Adrenal gland (tissue), 12 donors: ENCODE measurements around the gene MUC6. TPM values are rescaled to one million over a fixed set of nuclear protein-coding genes. Genes with fewer than 3 reads are reported as not detected.

Experiments used
- DNase-seq, 7 donors: peaks; one replicate each; pipeline ENCODE4 v3.0.0-alpha.2; 2019 to 2020
- H3K27ac ChIP-seq, 5 donors: fragments of 200-600 bp; sonication (generic) in 4 of 5; 1 replicate in 3 of 5; 2 replicates in 2 of 5; pipeline versions ENCODE4 v1.5.1 to v1.8.0; 2016 to 2020; ENCODE audit warnings: mild to moderate bottlenecking in 1 of 5
- H3K27me3 ChIP-seq: fragments of 200-600 bp; 2 replicates; pipeline ENCODE4 v1.8.0; 2021
- H3K36me3 ChIP-seq, 2 donors: fragments of 200-600 bp; replicated peaks in 1 of 2; 1 replicate in 1 of 2; 2 replicates in 1 of 2; pipeline versions ENCODE4 v1.5.1 to v1.8.0; 2018 to 2022
- H3K4me1 ChIP-seq, 2 donors: fragments of 200-600 bp; replicated peaks in 1 of 2; 1 replicate in 1 of 2; 2 replicates in 1 of 2; pipeline versions ENCODE4 v1.5.1 to v1.8.0; 2018 to 2021
- H3K4me3 ChIP-seq, 4 donors: fragments of 200-600 bp; sonication (generic) in 3 of 4; one replicate each; pipeline ENCODE4 v1.5.1; 2016 to 2018
- H3K9me3 ChIP-seq, 3 donors: fragments of 200-600 bp; sonication (generic) in 1 of 3; replicated peaks in 1 of 3; 1 replicate in 2 of 3; 2 replicates in 1 of 3; pipeline versions ENCODE4 v1.5.1 to v1.8.0; 2016 to 2021
- POLR2A ChIP-seq, 2 donors: fragments of 450-650 bp; IDR thresholded peaks; one replicate each; pipeline ENCODE4 v1.6.1; 2017; ENCODE audit warnings: antibody characterized with exemption in 2 of 2, mild to moderate bottlenecking in 2 of 2, moderate library complexity in 1 of 2
- WGBS, 4 donors: extraction: QIAGEN DNeasy Blood & Tissue Kit in 2 of 4; methylation state at CpG; one replicate each; pipeline versions ENCODE4 v1.1.5 to v1.1.7; 2013 to 2017; 5-methylcytosine and 5-hydroxymethylcytosine counted together
- intact Hi-C, 2 donors: fragments of 100-400 bp; cut with DNase I; formaldehyde crosslinking; loops; one replicate each; pipeline versions ENCODE4 v1.14.1 to v1.15.0; 2022 to 2023
- polyA plus RNA-seq, 3 donors: library from polyadenylated mRNA; stranded (reverse); fragments of 200-250 nt in 2 of 3; fragments of 350-450 nt in 1 of 3; fragmentation: Illumina TruSeq in 1 of 3; extraction: RNeasy Lipid Tissue Mini Kit (QIAGEN cat#74804) in 1 of 3; gene quantifications; one replicate each; pipeline ENCODE4 v1.2.3, GENCODE V29; 2013 to 2014
- total RNA-seq, 9 donors: library from RNA; depleted of rRNA in 4 of 9; stranded (reverse); fragments of >200 nt in 4 of 9; fragments of 120-200 nt in 1 of 9; fragmentation: NEBNext Ultra II Directional in 1 of 9; extraction: Animal tissue kit (Norgen Biotek cat#: 25700) in 1 of 9; gene quantifications; one replicate each; pipeline versions ENCODE4 v1.1.0 to v1.2.4, GENCODE V29; 2013 to 2023
- TF ChIP-seq, protein P1 (sequence below), 6 experiments: fragments of 450-650 bp in 4 of 6; fragments of 200-600 bp in 2 of 6; sonication (generic) in 1 of 6; IDR thresholded peaks; 1 replicate in 5 of 6; 2 replicates in 1 of 6; pipeline versions ENCODE4 v1.5.1 to v1.8.0; 2016 to 2021; ENCODE audit warnings: antibody characterized with exemption in 6 of 6, mild to moderate bottlenecking in 2 of 6, moderate library complexity in 1 of 6
- donor health status: healthy with polysubstance abuse.
- donor health status: Bipolar disorder and iron deficiency.
- donor health status: DM: yes; HTN: yes; CAD: no.
- donor health status: DM: no; HTN: no; CAD: no.
- donor health status: DM: no; HTN: no; CAD: no.
- donor health status: DM: yes; HTN: yes; CAD: no.

MUC6 gene
- total and polyA plus RNA-seq, 12 donors, result under 0.01 to 0.72 (median 0.04) TPM; not detected in 7

DNA sequence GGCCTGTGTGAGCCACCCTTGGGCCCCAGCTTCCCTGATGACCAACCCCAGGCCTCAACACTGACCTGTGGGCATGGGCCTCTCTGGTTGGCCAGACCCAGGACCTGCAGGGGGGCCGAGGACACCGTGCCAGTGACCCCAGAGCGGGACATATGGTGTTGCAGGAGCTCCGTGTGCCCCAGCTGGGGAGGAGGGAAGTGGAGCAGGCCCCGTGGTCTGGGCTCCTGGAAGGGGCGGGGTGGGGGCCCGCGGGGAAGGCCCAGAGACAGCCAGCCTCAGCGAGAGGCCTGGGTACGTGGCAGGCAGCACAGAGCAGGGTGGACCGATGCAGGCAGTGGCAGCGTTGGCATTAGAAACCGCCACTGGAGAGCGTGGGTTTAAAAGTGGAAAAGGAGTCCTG lies 22.2 kb downstream of the MUC6 start:
- Histone ChIP-seq H3K27ac (no peak overlapping the region), H3K4me1 (no peaks in the 10 kb centered on the region), H3K36me3 (peaks cover 0 to 36% of the 10 kb centered on the region in 2 donors), H3K27me3 (no peaks in the 10 kb centered on the region), H3K4me3 (no peak overlapping the region), H3K9me3 (no peaks in the 10 kb centered on the region)
- 88 to 97% (median 91%) methylated on average over 12 to 14 of the region's 14 CpGs; no CpG with 5 or more reads in 1 of the 4 donors for WGBS, 4 donors
- TF ChIP-seq POLR2A (IDR thresholded peaks at IDR 0.05), result no peak
- TF ChIP-seq, protein P1, sequence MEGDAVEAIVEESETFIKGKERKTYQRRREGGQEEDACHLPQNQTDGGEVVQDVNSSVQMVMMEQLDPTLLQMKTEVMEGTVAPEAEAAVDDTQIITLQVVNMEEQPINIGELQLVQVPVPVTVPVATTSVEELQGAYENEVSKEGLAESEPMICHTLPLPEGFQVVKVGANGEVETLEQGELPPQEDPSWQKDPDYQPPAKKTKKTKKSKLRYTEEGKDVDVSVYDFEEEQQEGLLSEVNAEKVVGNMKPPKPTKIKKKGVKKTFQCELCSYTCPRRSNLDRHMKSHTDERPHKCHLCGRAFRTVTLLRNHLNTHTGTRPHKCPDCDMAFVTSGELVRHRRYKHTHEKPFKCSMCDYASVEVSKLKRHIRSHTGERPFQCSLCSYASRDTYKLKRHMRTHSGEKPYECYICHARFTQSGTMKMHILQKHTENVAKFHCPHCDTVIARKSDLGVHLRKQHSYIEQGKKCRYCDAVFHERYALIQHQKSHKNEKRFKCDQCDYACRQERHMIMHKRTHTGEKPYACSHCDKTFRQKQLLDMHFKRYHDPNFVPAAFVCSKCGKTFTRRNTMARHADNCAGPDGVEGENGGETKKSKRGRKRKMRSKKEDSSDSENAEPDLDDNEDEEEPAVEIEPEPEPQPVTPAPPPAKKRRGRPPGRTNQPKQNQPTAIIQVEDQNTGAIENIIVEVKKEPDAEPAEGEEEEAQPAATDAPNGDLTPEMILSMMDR (IDR thresholded peaks at IDR 0.05), result no peak
- no peak for DNase-seq
- intact Hi-C loops, result no loop called here

DNA sequence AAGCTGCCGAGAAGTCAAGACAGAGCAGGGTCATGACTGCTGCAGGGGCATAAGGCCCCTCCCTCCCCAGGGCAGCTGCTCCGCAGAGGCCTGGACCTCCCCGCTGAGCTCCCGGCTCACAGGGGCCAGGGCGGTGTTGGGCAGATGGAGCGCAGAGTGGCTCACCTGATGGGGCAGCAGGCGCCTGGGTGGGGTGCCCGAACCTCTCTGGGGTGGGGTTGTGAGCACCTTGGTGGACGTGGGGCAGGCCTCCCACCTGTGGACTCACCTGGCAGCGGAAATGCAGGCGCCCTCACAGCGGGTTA lies 22.9 kb downstream of the MUC6 start:
- H3K4me3 ChIP-seq, result no peak overlapping the region
- H3K27me3 ChIP-seq, result no peaks in the 10 kb centered on the region
- 91 to 93% (median 92%) methylated on average over 3 to 12 of the region's 12 CpGs; no CpG with 5 or more reads in 1 of the 4 donors for WGBS, 4 donors
- no peaks in the 10 kb centered on the region for H3K4me1 ChIP-seq
- DNase-seq, result no peak
- no peaks in the 10 kb centered on the region for H3K9me3 ChIP-seq
- intact Hi-C loops, result no loop called here
- H3K27ac ChIP-seq, result no peak overlapping the region
- no peak for TF ChIP-seq POLR2A (IDR thresholded peaks at IDR 0.05)
- TF ChIP-seq, protein P1 (IDR thresholded peaks at IDR 0.05), result no peak
- peaks cover 0 to 43% of the 10 kb centered on the region in 2 donors for H3K36me3 ChIP-seq

DNA sequence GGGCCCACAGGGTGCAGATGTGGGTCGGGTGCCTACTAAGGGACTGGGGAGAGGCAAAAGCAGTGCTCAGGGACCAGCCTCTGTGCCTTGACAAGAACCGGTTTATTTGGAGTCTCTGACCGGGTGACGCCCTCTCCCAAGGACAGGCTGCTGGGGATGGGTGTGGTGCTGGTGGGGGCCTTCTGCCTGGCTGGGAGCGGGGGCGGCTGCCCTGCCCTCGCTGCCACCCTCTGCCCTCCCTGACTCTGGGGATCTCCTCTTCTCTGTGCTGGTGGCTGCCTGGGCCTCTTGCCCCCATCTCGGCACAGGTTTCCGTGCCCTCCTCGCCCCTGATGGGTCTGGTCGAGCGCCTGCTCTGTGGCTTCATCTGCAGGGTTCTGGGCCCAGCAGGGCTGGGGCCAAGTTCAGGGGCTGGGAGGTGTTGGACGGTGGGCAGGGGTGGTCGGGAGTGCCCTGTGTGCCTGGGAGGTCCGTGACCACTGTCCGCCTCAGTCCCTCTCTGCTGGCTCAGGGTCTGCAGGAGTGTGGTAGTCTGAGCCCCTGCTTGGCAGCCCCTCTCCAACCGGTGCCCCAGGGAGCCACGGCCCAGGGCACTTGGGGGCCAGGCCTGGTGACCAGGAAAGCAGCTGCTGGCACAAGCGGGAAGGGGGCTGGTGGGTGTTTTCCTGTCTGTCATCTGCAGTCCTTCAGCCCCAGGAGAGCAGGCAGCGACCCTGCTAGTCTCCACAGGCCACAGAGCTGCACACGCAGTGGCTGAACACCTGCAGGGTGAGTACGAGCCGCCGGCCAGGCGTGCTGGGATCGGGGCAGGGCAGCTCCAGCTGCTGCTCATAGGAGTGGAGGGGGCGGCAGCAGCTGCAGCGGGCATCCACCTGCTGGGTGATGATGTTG lies 23.5 kb downstream of the MUC6 start:
- H3K4me1 ChIP-seq, result no peaks in the 10 kb centered on the region
- TF ChIP-seq, protein P1 (IDR thresholded peaks at IDR 0.05), result no peak
- TF ChIP-seq POLR2A (IDR thresholded peaks at IDR 0.05), result no peak
- no peaks in the 10 kb centered on the region for H3K9me3 ChIP-seq
- intact Hi-C loops, result no loop called here
- no peaks in the 10 kb centered on the region for H3K27me3 ChIP-seq
- WGBS, 4 donors, result 76 to 91% (median 87%) methylated on average over 8 to 28 of the region's 28 CpGs
- H3K36me3 ChIP-seq, result peaks cover 0 to 49% of the 10 kb centered on the region in 2 donors
- no peak for DNase-seq
- no peak overlapping the region for H3K27ac ChIP-seq
- no peak overlapping the region for H3K4me3 ChIP-seq

- intact Hi-C loops, result no loop called here
- Histone ChIP-seq H3K9me3 (no peaks in the 10 kb centered on the region), H3K27me3 (no peaks in the 10 kb centered on the region), H3K36me3 (peaks cover 0 to 56% of the 10 kb centered on the region in 2 donors), H3K4me1 (no peaks in the 10 kb centered on the region), H3K27ac (no peak overlapping the region), H3K4me3 (no peak overlapping the region)
- DNase-seq, result no peak
- TF ChIP-seq, protein P1 (IDR thresholded peaks at IDR 0.05), result no peak
- no peak for TF ChIP-seq POLR2A (IDR thresholded peaks at IDR 0.05)
- 89 to 100% (median 93%) methylated on average over 5 to 17 of the region's 17 CpGs for WGBS, 4 donors
Measured at GRCh38 chr11:1012291-1012690, 24.2 kb downstream of the MUC6 start.
